ENCODE measurements around the gene PTX4. TPM values are rescaled to one million over a fixed set of nuclear protein-coding genes. Genes with fewer than 3 reads are reported as not detected.

Gene PTX4
- total and polyA plus RNA-seq, 3 donors from 2014 or later = 1.3 to 3.4 (median 1.7) TPM

DNA sequence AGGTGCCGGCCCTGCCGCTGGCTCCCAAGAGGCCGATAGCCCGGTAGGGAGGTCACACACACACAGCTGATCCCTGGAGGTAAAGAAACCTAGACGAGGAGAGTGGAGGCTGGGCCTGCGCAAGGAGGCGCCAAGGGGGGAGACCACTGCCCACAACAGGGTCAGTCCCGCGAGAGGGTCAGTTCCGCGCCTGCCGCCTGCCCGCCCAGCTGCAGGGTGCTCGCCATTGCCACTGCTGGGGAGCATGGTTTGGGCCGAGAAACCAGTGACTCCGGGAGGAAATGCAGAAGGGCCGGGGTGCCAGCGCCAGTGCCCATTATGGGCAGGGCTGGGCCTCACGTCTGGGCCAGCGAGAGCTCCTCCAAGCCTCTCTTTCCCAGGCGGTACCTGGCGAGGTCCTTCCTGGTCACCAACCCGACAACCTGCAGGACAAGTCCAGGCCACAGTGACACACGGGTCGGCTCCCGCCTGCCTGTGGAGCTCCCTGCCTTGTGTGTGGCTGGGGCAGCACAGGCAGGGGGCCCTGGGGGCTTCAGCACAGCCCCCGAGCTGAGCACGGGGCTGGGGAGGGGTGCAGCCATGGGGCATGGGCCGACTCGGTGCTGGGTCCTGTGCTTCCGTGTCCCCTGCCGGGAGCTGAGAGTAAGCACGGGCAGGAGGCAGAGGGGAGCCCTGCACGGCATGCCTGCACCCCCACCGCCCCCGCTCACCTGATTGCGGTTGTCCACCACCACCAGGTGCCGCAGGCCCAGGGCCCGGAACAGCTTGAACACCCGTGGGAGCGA lies 42.3 kb downstream of the PTX4 start:
- Histone ChIP-seq H3K27ac (no peak overlapping the region), H3K27me3 (no peaks in the 10 kb centered on the region), H3K36me3 (ENCODE audit: low read depth, missing control alignments) (no peaks in the 10 kb centered on the region), H3K9me3 (no peaks in the 10 kb centered on the region), H3K4me1 (no peaks in the 10 kb centered on the region), H3K4me3 (no peak overlapping the region)
- WGBS, 2 donors = 91 to 92% methylated on average over 26 to 40 of the region's 41 CpGs
- no peak for TF ChIP-seq POLR2A (IDR thresholded peaks at IDR 0.05)
- TF ChIP-seq, protein P1, sequence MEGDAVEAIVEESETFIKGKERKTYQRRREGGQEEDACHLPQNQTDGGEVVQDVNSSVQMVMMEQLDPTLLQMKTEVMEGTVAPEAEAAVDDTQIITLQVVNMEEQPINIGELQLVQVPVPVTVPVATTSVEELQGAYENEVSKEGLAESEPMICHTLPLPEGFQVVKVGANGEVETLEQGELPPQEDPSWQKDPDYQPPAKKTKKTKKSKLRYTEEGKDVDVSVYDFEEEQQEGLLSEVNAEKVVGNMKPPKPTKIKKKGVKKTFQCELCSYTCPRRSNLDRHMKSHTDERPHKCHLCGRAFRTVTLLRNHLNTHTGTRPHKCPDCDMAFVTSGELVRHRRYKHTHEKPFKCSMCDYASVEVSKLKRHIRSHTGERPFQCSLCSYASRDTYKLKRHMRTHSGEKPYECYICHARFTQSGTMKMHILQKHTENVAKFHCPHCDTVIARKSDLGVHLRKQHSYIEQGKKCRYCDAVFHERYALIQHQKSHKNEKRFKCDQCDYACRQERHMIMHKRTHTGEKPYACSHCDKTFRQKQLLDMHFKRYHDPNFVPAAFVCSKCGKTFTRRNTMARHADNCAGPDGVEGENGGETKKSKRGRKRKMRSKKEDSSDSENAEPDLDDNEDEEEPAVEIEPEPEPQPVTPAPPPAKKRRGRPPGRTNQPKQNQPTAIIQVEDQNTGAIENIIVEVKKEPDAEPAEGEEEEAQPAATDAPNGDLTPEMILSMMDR (IDR thresholded peaks at IDR 0.05) = no peak
- no peak for DNase-seq
- intact Hi-C loops (cut with DNase I; ENCODE audit: low total_unique reads) = no loop called here

DNA sequence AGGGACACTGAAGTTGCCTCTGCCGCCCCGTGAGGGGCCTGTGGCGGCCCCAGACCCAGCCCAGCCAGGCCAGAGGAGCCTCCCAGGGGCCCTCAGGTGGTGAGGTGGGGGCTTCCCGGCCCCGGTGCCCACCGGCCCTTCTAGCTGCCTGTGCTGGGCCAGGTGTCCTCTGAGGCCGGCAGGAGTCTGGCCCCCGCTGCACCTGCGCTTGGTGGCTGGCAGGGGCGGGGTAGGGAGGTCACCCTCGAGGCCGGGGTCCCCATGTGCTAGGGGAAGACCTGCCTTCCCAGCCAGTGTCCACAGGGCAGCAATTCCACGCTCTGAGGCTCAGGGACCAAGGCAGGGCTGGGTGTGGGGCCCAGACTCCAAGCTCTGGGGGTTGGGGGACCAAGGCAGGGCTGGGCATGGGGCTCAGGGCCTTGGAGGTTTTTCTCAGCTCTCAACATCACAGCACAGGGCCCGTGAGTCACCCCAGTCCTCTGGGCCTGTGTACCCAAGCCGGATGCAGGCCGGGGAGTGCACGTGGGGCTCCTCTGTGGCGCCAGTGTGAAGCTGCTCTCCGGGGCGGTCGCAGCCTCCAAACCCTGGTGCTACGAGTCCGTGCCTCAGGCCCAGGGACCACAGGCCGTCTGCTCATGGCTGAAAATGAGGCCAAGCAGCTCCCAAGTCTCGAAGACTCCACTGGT lies 43.1 kb downstream of the PTX4 start:
- TF ChIP-seq POLR2A (IDR thresholded peaks at IDR 0.05) = no peak
- TF ChIP-seq, protein P1 (IDR thresholded peaks at IDR 0.05) = no peak
- intact Hi-C loops (cut with DNase I; ENCODE audit: low total_unique reads) = no loop called here
- H3K4me1 ChIP-seq = no peaks in the 10 kb centered on the region
- H3K27me3 ChIP-seq = no peaks in the 10 kb centered on the region
- 80 to 85% methylated on average over 3 to 17 of the region's 25 CpGs for WGBS, 2 donors
- no peak overlapping the region for H3K4me3 ChIP-seq
- no peaks in the 10 kb centered on the region for H3K36me3 ChIP-seq (ENCODE audit: low read depth, missing control alignments)
- no peak for DNase-seq
- H3K27ac ChIP-seq = no peak overlapping the region
- no peaks in the 10 kb centered on the region for H3K9me3 ChIP-seq

DNA sequence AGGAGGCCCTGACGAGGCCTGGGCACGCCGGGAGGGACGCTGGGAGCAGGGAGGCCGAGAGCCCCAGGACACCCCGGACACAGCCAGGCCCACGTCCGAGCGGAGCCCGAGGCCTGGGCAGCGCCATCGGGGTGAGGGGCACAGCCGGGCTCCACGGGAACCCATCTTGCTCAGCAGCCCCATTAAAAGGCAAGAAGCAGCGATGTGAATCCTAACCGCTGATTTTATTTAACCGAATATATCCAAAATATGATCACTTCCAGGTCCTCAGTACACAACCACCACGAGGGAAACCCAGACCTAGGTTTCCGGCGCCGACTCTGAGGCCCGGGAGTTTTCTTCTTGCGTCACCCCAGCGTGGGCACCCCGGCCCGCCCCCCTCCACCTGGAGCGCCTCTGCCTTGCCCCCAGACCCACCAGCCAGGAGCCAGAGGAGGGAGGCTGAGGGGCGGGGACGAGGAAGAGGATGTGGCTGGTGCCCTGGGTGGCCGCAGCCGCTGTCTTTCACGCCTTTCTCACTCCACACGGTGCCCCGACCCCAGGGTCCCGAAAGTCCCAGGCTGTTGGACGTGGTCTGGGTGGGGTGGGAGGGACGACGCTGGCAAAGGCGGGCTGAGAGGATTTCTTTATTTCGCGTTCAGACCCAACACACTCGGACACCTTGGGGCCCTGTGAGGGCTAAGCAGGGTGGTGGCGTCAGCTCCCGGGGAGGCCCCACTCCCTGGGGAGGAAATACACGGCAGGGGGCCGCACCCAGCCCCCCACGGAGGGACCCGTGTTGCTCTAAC lies 43.8 kb downstream of the PTX4 start:
- no peaks in the 10 kb centered on the region for H3K36me3 ChIP-seq (ENCODE audit: low read depth, missing control alignments)

DNA sequence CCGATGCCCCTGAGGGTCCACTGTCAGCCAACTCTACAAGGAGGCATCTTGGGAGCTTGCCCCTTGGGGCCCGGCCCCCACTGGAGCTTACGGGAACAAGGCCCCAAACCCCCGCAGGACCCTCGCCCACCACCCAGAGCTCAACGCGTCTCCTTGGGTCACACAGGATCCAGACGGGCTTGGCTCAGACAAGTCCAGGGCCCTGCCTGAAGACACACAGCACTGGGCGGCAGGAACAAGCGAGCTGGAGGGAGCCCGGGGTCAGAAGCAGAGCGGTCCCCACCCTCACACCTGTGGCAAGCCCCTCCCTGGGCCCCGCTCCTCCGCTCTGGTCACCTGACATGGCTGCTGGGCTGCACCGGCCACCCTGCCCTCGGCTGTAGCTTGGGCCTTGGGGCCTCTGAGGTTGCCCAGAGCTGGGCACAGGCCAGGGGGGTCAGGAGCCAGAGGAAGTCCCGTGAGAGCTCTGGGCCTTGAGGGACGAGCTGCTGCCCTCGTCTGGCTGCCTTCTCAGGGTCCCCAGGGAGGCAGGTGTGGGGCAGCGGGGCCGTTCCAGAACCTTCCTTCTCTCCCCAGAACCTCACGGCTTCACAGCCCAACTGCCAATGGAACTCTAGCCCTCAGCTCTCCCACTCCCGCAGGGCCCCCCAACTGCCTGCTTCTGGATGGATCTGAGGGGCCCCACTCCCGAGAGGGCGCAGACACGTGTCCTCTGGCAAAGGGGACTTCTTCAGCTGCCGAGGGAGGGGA lies 44.6 kb downstream of the PTX4 start, which contains the start of gene CCDC154:
Gene CCDC154 (minus strand): TSS at position 577 of the 750 bp plus-strand sequence. CDS start 234 bp downstream, at position 343.
- H3K27me3 ChIP-seq = no peaks in the 10 kb centered on the region
- no peaks in the 10 kb centered on the region for H3K4me1 ChIP-seq
- H3K36me3 ChIP-seq (ENCODE audit: low read depth, missing control alignments) = no peaks in the 10 kb centered on the region
- no peak within 1 kb of the TSS for H3K4me3 ChIP-seq
- H3K9me3 ChIP-seq = no peaks in the 10 kb centered on the region
- TF ChIP-seq, protein P1 (IDR thresholded peaks at IDR 0.05) = no peak
- no peak for TF ChIP-seq POLR2A (IDR thresholded peaks at IDR 0.05)
- 79 to 84% methylated on average over 5 to 27 of the region's 27 CpGs for WGBS, 2 donors
- intact Hi-C loops (cut with DNase I; ENCODE audit: low total_unique reads) = no loop called here
- H3K27ac ChIP-seq = no peak within 1 kb of the TSS
- DNase-seq = no peak

More for the DNA sequence above, 43.8 kb downstream of the PTX4 start:
- Histone ChIP-seq H3K4me1 (no peaks in the 10 kb centered on the region), H3K27ac (no peak overlapping the region), H3K9me3 (no peaks in the 10 kb centered on the region), H3K4me3 (no peak overlapping the region), H3K27me3 (no peaks in the 10 kb centered on the region)
- 91 to 93% methylated on average over 38 to 46 of the region's 48 CpGs for WGBS, 2 donors
- TF ChIP-seq, protein P1 (IDR thresholded peaks at IDR 0.05) = no peak
- no peak for TF ChIP-seq POLR2A (IDR thresholded peaks at IDR 0.05)
- no peak for DNase-seq
- intact Hi-C loops (cut with DNase I; ENCODE audit: low total_unique reads) = no loop called here
